22Rv1 (cell line): ENCODE measurements around the gene TRPT1.

ENCODE experiments used
- ZFX ChIP-seq: fragments of 450-650 bp; IDR thresholded peaks from 2 replicates; pipeline ENCODE4 v1.6.1; 2017; ENCODE audit warnings: antibody characterized with exemption, borderline replicate concordance
- TF ChIP-seq, protein P1 (sequence below): fragments of 450-650 bp; IDR thresholded peaks from 2 replicates; pipeline ENCODE4 v1.5.1; 2017; ENCODE audit warnings: mild to moderate bottlenecking

DNA sequence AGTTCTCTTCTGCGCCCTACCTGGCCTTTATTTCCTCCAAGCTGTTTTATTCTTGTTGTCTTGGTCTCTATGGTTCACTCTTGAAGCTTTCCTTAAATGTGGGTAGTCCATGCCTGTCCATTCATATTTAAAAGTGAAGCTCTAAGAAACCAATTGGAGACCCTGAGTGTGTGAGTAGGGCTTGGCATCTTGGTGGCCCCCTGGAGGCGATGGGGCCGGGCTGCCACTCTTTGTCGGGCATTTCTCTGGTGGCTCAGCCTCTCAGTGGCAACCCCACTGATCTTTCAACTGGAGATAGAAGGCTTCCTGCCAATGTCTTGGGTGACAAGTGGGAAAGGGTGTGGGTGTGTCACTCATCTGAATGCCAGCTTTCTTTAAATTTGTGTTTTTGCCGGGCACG lies 9.1 kb downstream of the TRPT1 start:
- TF ChIP-seq, protein P1, sequence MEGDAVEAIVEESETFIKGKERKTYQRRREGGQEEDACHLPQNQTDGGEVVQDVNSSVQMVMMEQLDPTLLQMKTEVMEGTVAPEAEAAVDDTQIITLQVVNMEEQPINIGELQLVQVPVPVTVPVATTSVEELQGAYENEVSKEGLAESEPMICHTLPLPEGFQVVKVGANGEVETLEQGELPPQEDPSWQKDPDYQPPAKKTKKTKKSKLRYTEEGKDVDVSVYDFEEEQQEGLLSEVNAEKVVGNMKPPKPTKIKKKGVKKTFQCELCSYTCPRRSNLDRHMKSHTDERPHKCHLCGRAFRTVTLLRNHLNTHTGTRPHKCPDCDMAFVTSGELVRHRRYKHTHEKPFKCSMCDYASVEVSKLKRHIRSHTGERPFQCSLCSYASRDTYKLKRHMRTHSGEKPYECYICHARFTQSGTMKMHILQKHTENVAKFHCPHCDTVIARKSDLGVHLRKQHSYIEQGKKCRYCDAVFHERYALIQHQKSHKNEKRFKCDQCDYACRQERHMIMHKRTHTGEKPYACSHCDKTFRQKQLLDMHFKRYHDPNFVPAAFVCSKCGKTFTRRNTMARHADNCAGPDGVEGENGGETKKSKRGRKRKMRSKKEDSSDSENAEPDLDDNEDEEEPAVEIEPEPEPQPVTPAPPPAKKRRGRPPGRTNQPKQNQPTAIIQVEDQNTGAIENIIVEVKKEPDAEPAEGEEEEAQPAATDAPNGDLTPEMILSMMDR: no peak
- TF ChIP-seq ZFX: no peak
